Vagina (tissue), 2 donors: Measurements from ENCODE around the gene SLC25A24.

Source experiments
- POLR2A ChIP-seq, 2 donors: fragments of 450-650 bp; IDR thresholded peaks; one replicate each; pipeline ENCODE4 v1.6.1; 2017; ENCODE audit warnings: antibody characterized with exemption in 2 of 2, mild to moderate bottlenecking in 2 of 2, moderate library complexity in 2 of 2
- TF ChIP-seq, protein P1 (sequence below), 3 experiments: fragments of 450-650 bp in 2 of 3; fragments of 200-600 bp in 1 of 3; sonication (generic) in 1 of 3; IDR thresholded peaks; one replicate each; pipeline ENCODE4 v1.5.1; 2017 to 2019; ENCODE audit warnings: antibody characterized with exemption in 3 of 3, mild to moderate bottlenecking in 2 of 3, moderate library complexity in 2 of 3

DNA sequence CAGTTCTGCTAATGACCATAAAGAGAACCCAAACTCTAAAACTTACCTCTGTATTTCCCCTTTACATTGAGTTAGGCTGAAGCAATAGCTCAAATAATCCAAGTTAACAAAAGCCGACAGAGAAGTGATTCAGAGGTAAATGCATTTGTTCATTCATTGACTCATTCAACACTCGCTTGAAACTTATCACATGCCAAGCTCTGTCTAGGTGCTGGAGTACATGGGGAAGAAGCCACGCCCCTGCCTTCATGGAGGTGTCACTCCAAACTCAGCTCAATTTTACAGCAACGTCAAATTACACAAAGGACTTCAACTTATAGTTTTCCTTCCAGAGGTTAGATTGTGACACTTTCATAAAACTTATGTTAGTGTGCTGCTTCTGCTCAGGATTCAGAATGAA is 45.8 kb downstream of the SLC25A24 start:
- TF ChIP-seq, protein P1, sequence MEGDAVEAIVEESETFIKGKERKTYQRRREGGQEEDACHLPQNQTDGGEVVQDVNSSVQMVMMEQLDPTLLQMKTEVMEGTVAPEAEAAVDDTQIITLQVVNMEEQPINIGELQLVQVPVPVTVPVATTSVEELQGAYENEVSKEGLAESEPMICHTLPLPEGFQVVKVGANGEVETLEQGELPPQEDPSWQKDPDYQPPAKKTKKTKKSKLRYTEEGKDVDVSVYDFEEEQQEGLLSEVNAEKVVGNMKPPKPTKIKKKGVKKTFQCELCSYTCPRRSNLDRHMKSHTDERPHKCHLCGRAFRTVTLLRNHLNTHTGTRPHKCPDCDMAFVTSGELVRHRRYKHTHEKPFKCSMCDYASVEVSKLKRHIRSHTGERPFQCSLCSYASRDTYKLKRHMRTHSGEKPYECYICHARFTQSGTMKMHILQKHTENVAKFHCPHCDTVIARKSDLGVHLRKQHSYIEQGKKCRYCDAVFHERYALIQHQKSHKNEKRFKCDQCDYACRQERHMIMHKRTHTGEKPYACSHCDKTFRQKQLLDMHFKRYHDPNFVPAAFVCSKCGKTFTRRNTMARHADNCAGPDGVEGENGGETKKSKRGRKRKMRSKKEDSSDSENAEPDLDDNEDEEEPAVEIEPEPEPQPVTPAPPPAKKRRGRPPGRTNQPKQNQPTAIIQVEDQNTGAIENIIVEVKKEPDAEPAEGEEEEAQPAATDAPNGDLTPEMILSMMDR (IDR thresholded peaks at IDR 0.05) = no peak
- no peak for TF ChIP-seq POLR2A (IDR thresholded peaks at IDR 0.05)
